ENCODE data around the gene CKAP2. TPM values are rescaled to one million over a fixed set of nuclear protein-coding genes. Genes with fewer than 3 reads are reported as not detected.
"Not testable (repeated sequence)": the region's sequence is repeated elsewhere in the genome, so short reads cannot be mapped to it uniquely, and the experiment has no call there.

Gene CKAP2
- total RNA-seq, 1 donor = 15.9 TPM

- not testable (repeated sequence) for H3K9me3 ChIP-seq (ENCODE audit: low read depth, low read length); H3K27me3 ChIP-seq (ENCODE audit: insufficient read depth, low read length); H2AFZ ChIP-seq (ENCODE audit: low read length); H3K4me2 ChIP-seq (ENCODE audit: insufficient read depth, low read length); H3K4me1 ChIP-seq (ENCODE audit: insufficient read depth, low read length); DNase-seq (ENCODE audit: insufficient read length, low spot score, missing footprints); H3K27ac ChIP-seq (ENCODE audit: low read depth, low read length); H3K4me3 ChIP-seq (ENCODE audit: insufficient read depth, low read length); H3K36me3 ChIP-seq (ENCODE audit: insufficient read depth, low read length); H3K79me2 ChIP-seq (ENCODE audit: insufficient read depth, low read length); H4K20me1 ChIP-seq (ENCODE audit: insufficient read depth, low read length)
Observed at GRCh38 chr13:52491015-52491414, 35.7 kb downstream of the CKAP2 start.

- H3K4me3 ChIP-seq (ENCODE audit: insufficient read depth, low read length); H3K9me3 ChIP-seq (ENCODE audit: low read depth, low read length); H3K36me3 ChIP-seq (ENCODE audit: insufficient read depth, low read length); H3K4me2 ChIP-seq (ENCODE audit: insufficient read depth, low read length); H3K79me2 ChIP-seq (ENCODE audit: insufficient read depth, low read length); DNase-seq (ENCODE audit: insufficient read length, low spot score, missing footprints); H3K27ac ChIP-seq (ENCODE audit: low read depth, low read length); H3K4me1 ChIP-seq (ENCODE audit: insufficient read depth, low read length); H2AFZ ChIP-seq (ENCODE audit: low read length); H4K20me1 ChIP-seq (ENCODE audit: insufficient read depth, low read length); H3K27me3 ChIP-seq (ENCODE audit: insufficient read depth, low read length): not testable (repeated sequence)
Observed at GRCh38 chr13:52494241-52494640, 39.0 kb downstream of the CKAP2 start.

GRCh38 chr13:52497979-52498378 is 42.7 kb downstream of the CKAP2 start:
- H3K27ac ChIP-seq (ENCODE audit: low read depth, low read length); H3K4me2 ChIP-seq (ENCODE audit: insufficient read depth, low read length); H3K36me3 ChIP-seq (ENCODE audit: insufficient read depth, low read length); H3K79me2 ChIP-seq (ENCODE audit: insufficient read depth, low read length); H3K4me1 ChIP-seq (ENCODE audit: insufficient read depth, low read length); H2AFZ ChIP-seq (ENCODE audit: low read length); H3K27me3 ChIP-seq (ENCODE audit: insufficient read depth, low read length); H3K4me3 ChIP-seq (ENCODE audit: insufficient read depth, low read length); H3K9me3 ChIP-seq (ENCODE audit: low read depth, low read length); H4K20me1 ChIP-seq (ENCODE audit: insufficient read depth, low read length); DNase-seq (ENCODE audit: insufficient read length, low spot score, missing footprints): not testable (repeated sequence)

DNA sequence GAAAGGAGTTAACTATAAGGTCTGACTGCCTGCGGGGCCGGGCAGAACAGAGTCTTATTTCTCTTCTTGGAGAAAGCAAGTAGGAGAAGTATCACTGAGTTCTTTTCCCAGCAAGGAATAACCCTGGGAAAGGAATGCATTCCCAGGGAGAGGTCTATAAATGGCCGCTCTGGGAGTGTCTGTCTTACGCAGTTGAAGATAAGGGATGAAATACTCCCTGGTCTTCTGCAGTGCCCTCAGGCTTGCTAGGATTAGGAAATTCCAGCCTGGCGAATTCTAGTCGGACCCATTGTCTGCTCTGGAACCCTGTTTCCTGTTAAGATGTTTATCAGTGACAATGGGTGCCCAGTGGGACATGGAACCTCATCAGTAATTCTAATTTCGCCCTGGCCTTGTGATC is 47.0 kb downstream of the CKAP2 start:
- DNase-seq (ENCODE audit: insufficient read length, low spot score, missing footprints); H3K36me3 ChIP-seq (ENCODE audit: insufficient read depth, low read length); H2AFZ ChIP-seq (ENCODE audit: low read length); H3K4me1 ChIP-seq (ENCODE audit: insufficient read depth, low read length); H3K79me2 ChIP-seq (ENCODE audit: insufficient read depth, low read length); H3K9me3 ChIP-seq (ENCODE audit: low read depth, low read length); H3K27ac ChIP-seq (ENCODE audit: low read depth, low read length); H3K4me2 ChIP-seq (ENCODE audit: insufficient read depth, low read length); H4K20me1 ChIP-seq (ENCODE audit: insufficient read depth, low read length); H3K4me3 ChIP-seq (ENCODE audit: insufficient read depth, low read length); H3K27me3 ChIP-seq (ENCODE audit: insufficient read depth, low read length): not testable (repeated sequence)

DNA sequence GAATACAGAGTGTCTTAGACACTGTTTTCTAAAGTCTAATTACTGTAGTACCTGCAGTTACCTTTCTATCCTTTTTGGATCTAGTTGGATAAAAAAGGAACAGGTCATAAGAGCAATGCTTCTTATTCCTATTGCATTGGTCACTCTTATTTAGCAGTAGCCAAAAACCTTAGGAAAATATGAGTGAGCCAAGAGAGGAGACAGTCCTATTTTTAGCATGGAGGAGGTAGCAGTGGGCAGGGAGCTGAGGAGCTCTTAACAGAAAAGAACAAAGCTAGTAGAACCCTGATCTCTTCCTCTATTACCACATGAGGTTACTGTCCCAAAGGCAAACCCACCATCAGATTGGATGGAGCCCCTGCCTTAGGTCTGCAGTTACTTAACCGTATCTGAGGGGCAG is 50.6 kb downstream of the CKAP2 start:
- H3K27me3 ChIP-seq (ENCODE audit: insufficient read depth, low read length); H3K4me2 ChIP-seq (ENCODE audit: insufficient read depth, low read length); H3K9me3 ChIP-seq (ENCODE audit: low read depth, low read length); H3K27ac ChIP-seq (ENCODE audit: low read depth, low read length); H3K79me2 ChIP-seq (ENCODE audit: insufficient read depth, low read length); H3K4me1 ChIP-seq (ENCODE audit: insufficient read depth, low read length); H3K4me3 ChIP-seq (ENCODE audit: insufficient read depth, low read length); H4K20me1 ChIP-seq (ENCODE audit: insufficient read depth, low read length); H2AFZ ChIP-seq (ENCODE audit: low read length); H3K36me3 ChIP-seq (ENCODE audit: insufficient read depth, low read length); DNase-seq (ENCODE audit: insufficient read length, low spot score, missing footprints): not testable (repeated sequence)

GRCh38 chr13:52509532-52509931 is 54.3 kb downstream of the CKAP2 start:
- not testable (repeated sequence) for H3K36me3 ChIP-seq (ENCODE audit: insufficient read depth, low read length); H4K20me1 ChIP-seq (ENCODE audit: insufficient read depth, low read length); H2AFZ ChIP-seq (ENCODE audit: low read length); H3K4me1 ChIP-seq (ENCODE audit: insufficient read depth, low read length); H3K4me3 ChIP-seq (ENCODE audit: insufficient read depth, low read length); H3K9me3 ChIP-seq (ENCODE audit: low read depth, low read length); H3K79me2 ChIP-seq (ENCODE audit: insufficient read depth, low read length); H3K4me2 ChIP-seq (ENCODE audit: insufficient read depth, low read length); DNase-seq (ENCODE audit: insufficient read length, low spot score, missing footprints); H3K27me3 ChIP-seq (ENCODE audit: insufficient read depth, low read length); H3K27ac ChIP-seq (ENCODE audit: low read depth, low read length)

DNA sequence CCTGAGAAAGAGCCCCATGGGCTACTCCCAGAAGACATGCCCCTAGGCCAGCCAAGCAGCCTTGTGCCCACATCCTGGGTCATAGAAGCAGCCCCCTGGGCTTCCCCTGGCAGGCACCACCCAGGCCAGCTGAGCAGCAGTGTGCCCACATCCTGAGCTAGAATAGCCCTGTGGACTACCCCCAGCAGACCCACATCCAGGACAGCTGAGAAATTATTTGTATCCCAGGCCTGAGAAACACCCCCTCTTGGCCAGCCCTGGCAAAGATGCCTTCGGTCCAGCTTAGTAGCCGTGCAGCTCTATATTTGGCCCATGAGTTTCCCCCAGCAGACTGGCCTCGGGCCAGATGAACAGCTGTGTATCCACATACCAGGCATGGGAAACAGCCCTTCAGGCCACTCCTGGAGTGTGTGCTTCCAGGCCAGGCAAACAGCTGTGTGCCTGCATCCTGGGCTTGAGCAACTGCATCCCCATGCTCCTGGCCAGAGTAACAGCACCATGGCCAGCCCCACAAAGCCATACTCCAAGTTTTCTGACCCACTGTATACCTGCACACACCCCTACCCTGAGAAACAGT is 55.0 kb downstream of the CKAP2 start:
- H3K27me3 ChIP-seq (ENCODE audit: insufficient read depth, low read length); H3K36me3 ChIP-seq (ENCODE audit: insufficient read depth, low read length); H3K4me3 ChIP-seq (ENCODE audit: insufficient read depth, low read length); H3K79me2 ChIP-seq (ENCODE audit: insufficient read depth, low read length); H2AFZ ChIP-seq (ENCODE audit: low read length); H3K27ac ChIP-seq (ENCODE audit: low read depth, low read length); H3K9me3 ChIP-seq (ENCODE audit: low read depth, low read length); H4K20me1 ChIP-seq (ENCODE audit: insufficient read depth, low read length); H3K4me2 ChIP-seq (ENCODE audit: insufficient read depth, low read length); H3K4me1 ChIP-seq (ENCODE audit: insufficient read depth, low read length); DNase-seq (ENCODE audit: insufficient read length, low spot score, missing footprints): not testable (repeated sequence)

- H3K4me1 ChIP-seq (ENCODE audit: insufficient read depth, low read length); H3K4me3 ChIP-seq (ENCODE audit: insufficient read depth, low read length); H3K36me3 ChIP-seq (ENCODE audit: insufficient read depth, low read length); H3K79me2 ChIP-seq (ENCODE audit: insufficient read depth, low read length); H3K9me3 ChIP-seq (ENCODE audit: low read depth, low read length); DNase-seq (ENCODE audit: insufficient read length, low spot score, missing footprints); H3K4me2 ChIP-seq (ENCODE audit: insufficient read depth, low read length); H2AFZ ChIP-seq (ENCODE audit: low read length); H3K27me3 ChIP-seq (ENCODE audit: insufficient read depth, low read length); H4K20me1 ChIP-seq (ENCODE audit: insufficient read depth, low read length); H3K27ac ChIP-seq (ENCODE audit: low read depth, low read length): not testable (repeated sequence)
Observed at GRCh38 chr13:52511598-52511997, 56.3 kb downstream of the CKAP2 start.

DNA sequence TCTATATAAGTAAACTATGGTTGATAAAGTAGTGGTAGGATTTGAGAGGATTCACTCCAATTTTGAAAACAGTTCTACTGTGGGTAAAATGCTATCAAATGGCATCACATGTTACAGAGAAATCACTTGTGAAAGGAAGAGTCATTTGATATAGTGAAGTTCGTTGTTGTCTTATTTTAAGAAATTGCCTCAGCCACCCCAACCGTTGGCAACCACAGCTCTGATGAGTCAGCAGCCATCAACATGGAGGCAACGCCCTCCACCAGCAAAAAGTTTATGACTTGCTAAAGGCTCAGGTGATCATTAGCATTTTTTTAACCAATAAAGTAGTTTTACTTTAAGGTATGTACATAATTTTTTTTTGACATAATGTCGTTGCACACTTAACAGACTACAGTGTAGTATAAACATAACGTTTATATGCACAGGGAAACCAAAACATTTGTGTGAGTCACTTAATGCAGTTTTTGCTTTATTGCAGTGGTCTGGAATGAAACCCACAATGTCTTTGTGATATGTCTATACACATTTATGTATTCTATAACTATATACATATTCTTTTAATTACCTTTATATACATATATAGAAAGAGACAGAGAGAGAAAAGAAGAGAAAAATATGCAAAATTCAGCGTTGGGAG is 58.8 kb downstream of the CKAP2 start:
- H2AFZ ChIP-seq (ENCODE audit: low read length); H3K27me3 ChIP-seq (ENCODE audit: insufficient read depth, low read length); H3K9me3 ChIP-seq (ENCODE audit: low read depth, low read length); H3K4me1 ChIP-seq (ENCODE audit: insufficient read depth, low read length); H3K79me2 ChIP-seq (ENCODE audit: insufficient read depth, low read length); H3K36me3 ChIP-seq (ENCODE audit: insufficient read depth, low read length); H3K4me3 ChIP-seq (ENCODE audit: insufficient read depth, low read length); DNase-seq (ENCODE audit: insufficient read length, low spot score, missing footprints); H3K27ac ChIP-seq (ENCODE audit: low read depth, low read length); H4K20me1 ChIP-seq (ENCODE audit: insufficient read depth, low read length); H3K4me2 ChIP-seq (ENCODE audit: insufficient read depth, low read length): not testable (repeated sequence)

Measured in osteoblast (primary cell).